Cerebellar cortex (tissue), 1 donor: Measurements from ENCODE around the gene PSME2.

ENCODE experiments used
- DNase-seq: peaks from one replicate; pipeline ENCODE4 v3.0.0-alpha.2; 2015; ENCODE audit warnings: low spot score

Gene PSME2

GRCh38 chr14:24135834-24136683, 10.4 kb downstream of the PSME2 start, which contains the start of gene PSME1:
PSME1 (plus strand) TSS chr14:24136194; CDS start chr14:24136263, 69 bp downstream.
- peak; percentile 94 for DNase-seq

DNA sequence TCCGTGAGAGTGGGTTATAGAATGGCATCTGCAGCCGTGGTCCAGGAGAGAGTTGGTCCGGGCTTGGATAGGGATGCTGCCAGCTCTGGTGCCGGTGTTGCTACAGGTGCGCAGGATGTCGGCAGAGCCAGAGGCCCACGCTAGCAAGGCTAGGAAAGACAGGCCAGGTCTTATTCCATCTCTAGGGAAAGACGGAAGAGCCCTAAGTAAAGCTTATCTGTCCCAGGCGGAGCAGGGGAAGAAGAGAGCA, 10.9 kb downstream of the PSME2 start:
- no peak for DNase-seq

- DNase-seq = no peak
Measured at GRCh38 chr14:24133735-24134134, 12.7 kb downstream of the PSME2 start.

DNA sequence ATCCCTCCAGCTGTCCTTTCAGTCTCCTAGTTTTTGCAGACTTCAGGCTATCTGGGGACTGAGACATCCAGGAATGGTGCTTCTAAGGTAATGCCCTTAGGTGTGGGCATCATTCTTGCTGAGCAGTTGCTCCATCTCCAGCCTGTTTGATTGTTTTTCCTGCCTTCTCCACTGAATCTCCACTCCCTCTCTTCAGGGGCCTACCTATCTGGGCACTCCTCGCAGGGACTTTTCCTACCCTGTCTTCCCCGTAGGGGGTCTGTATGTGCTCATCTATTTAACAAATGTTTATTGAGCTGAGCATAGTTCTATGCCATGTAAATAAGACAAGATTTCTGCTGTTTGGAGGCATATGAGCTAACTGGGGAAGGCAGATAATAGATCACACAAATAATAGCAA, 13.4 kb downstream of the PSME2 start:
- no peak for DNase-seq

GRCh38 chr14:24132061-24132685, 14.2 kb downstream of the PSME2 start:
- DNase-seq = no peak

GRCh38 chr14:24131549-24131966, 14.9 kb downstream of the PSME2 start:
- no peak for DNase-seq

DNA sequence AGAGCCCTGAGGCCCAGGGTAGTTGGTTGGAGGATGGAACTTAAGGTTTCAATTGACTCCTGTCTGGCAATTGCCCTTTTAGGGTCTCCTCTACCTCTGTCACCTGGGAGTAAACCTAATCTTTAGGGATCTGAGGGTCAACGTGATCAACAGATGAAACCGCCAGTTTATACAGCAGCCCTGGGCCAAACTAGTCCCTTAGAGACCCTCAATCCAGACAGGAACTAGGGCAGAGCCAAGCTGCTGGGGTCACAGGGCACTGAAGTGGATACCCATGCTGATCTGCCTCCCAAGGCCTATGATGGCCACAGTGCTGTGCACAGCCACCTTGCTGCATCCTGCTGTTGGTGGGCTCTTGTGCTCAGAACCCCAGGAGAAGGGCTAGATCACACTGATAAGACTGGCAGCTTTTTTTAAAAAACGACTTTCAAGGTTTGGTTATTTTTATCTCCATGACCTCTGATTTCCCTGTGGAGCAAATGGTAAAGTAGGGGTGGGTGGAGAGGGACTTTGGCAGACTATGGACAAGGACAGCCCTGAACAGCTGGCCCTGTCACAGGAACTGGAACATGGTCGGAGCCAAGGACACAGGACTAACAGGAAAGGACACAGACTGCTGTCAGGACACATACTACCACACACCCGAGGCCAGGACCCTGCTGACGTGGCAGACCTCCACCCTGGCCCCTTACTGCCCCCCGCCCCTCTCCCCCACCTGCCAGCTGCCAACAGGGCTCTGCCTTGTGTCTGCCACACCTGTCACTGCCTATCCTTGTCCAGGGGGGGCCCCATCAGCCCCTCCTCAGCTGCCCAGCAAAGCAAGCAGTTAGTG, 15.5 kb downstream of the PSME2 start:
- no peak for DNase-seq

- DNase-seq = no peak
Measured at GRCh38 chr14:24130380-24130716, 16.1 kb downstream of the PSME2 start, which contains the start of gene FITM1. FITM1 (plus strand) TSS chr14:24130659; CDS start chr14:24131564, 905 bp downstream.

GRCh38 chr14:24129410-24129998, 16.9 kb downstream of the PSME2 start:
- no peak for DNase-seq

- no peak for DNase-seq
Measured at GRCh38 chr14:24127673-24128072, 18.7 kb downstream of the PSME2 start.

DNA sequence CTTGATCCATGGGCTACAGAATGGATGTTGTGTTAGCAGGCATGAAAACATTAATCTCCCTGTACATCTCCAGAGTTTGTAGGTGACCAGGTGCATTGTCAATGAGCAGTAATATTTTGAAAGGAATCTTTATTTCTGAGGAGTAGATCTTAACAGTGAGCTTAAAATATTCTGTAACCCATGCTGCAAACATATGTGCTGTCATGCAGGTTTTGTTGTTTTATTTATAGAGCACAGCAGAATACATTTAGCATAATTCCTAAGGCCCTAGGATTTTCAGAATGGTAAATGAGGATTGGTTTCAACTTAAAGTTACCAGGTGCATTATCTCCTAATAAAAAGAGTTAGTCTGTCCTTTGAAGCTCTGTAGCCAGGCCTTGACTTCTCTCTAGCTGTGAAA, 19.5 kb downstream of the PSME2 start:
- no peak for DNase-seq

DNA sequence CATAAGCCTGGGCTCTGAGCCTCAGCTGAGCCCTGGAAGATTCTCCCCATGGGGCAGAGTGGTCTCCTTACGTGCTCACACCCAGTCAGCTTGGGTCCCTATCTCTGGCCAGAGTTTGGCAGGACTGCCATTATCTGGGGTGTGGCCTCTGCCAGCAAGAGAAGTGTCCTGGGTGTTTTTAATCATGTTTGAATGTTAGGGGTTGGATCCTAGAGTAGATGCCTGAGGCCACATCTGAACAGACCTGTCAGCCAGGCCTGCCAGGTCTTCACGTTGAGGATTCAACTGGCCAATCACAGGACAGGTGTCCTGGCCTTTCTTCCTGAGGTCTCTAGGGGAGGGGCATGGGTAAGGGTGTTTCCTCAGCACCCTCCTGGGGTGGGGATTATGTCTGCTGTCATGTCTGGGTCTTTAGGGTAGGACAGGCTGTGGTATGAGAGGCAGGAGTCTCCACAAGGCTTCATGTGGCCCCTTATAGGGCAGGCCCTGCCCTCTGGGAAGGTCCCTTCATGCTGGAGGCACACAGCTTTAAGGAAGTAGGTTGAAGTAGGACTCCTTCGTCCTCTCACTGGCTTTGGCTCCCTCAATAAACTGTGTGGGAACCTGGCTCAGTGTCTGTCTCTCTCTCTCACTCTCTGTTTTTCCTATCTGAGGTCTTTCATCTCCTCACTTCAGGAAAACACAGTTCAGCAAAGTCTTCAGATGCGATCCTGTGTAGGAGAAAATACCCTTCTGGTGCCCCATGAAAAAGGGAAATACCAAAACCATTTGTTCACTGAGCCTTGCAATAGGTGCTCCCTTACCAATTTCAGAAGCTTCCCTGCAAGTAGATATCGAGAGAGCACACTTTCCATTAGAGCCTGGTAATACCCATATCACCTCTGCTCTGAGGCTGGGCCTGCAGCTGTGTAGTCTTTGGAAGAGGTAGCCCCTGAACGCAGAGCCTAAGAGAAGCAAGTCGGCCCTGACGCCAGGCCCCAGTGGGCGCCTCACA, 22.7 kb downstream of the PSME2 start:
- DNase-seq = no peak

DNA sequence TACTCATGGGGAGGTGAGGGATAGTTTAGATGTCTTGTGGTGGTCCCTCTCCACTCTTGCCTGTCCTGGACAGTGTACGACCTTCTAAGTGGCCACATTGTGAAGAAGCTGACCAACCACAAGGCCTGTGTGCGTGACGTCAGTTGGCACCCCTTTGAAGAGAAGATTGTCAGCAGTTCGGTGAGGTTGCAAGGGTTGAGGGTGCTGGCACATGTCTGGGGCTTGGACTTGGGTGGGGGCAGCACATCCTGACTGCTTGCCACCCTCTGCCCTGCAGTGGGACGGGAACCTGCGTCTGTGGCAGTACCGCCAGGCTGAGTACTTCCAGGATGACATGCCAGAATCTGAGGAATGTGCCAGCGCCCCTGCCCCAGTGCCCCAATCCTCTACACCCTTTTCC, 23.5 kb downstream of the PSME2 start:
- DNase-seq = no peak

- DNase-seq = no peak
Measured at GRCh38 chr14:24122416-24122815, 24.0 kb downstream of the PSME2 start.

DNA sequence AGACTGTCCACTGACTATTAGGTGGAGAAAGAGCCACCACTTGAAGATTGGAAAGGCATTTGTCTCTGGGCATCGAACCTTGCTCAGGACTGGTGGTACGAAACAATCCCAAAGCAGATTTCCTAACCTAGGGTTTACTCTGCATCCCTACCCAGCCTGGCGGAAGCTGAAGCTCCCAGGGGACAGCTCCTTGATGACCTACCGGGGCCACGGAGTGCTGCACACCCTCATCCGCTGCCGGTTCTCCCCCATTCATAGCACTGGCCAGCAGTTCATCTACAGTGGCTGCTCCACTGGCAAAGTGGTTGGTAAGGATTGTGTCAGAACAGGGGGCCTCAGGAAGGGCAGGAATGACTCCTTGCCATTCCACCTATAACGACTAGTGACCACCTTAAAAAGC, 25.2 kb downstream of the PSME2 start:
- DNase-seq = no peak

- DNase-seq = no peak
Measured at GRCh38 chr14:24119691-24120090, 26.7 kb downstream of the PSME2 start.

- DNase-seq = no peak
Measured at GRCh38 chr14:24117179-24117578, 29.2 kb downstream of the PSME2 start.

GRCh38 chr14:24116128-24116814, 30.1 kb downstream of the PSME2 start:
- no peak for DNase-seq

- no peak for DNase-seq
Measured at GRCh38 chr14:24115422-24116127, 30.8 kb downstream of the PSME2 start.
